A172 (cell line): ENCODE data around the gene LIMS1. TPM values are rescaled to one million over a fixed set of nuclear protein-coding genes. Genes with fewer than 3 reads are reported as not detected.

Experiments used
- DNase-seq: peaks from one replicate; pipeline ENCODE4 v3.0.0-alpha.2; 2015; ENCODE audit warnings: low spot score
- total RNA-seq: library from RNA; depleted of rRNA; stranded (reverse); fragments of >200 nt; shearing (Covaris generic); gene quantifications from 2 replicates; pipeline ENCODE4 v1.2.3, GENCODE V29; 2014

Gene LIMS1
- total RNA-seq, 1 experiment from 2014 or later = 53.8 TPM

DNA sequence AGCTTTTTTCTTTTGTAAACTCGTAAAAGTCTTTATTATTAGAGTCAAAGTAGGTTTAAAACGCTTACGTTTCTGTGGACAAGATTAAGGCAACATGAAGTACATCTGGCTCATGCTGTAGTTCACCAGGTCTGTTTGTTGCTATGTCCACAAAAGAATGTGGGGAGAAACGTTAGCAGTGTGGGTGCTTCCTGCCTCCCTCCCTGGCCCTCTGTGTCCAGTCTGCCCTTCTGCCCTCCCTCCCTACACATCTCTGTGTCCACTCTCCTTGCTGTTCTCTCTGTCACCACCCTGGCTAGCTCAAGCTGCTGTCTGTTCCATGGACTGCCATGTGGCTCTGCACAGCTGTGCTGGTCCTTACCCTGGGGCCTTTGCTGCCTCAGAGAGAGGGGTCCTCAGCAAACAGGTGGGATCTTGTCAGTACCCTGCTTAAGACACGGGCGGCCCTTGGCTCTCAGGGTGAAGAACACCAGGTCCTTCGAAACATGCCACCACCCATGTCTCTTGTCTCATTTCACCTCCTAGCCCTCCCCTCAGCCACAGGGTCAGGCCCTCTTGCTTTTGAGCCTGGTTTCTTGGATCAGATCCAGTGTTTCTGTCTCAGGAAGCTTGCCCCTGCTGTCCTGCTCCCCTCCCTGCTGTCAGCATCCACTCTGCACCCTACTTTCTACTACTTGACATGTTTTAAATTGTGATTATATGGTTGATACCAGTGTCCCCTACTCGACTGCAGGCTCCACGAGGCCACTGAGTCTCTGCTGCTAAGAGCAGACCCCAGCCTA, 79.2 kb downstream of the LIMS1 start:
- no peak for DNase-seq

DNA sequence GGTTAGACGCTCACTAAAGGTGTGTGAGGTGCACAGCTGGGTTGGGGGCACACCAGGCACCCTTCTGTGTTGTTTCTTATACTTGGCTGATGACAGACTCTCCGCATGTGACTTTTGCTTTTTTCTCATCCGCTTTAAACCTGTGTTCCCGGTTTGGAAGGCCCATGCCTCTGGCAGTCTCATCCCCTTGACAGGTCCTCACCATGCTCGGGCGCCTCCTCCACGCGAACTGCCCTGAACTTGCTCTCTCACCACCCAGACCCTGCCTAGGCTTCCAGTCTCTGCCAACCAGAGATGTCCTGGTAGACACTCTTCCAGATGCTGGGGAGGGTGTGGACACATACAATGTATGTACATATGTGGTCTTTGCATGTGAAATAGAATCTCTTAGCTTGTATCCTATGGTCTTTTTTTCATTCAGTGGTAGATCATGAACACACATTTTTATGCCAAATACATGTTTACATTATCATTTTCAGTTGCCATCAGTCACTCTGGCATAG, 79.8 kb downstream of the LIMS1 start:
- no peak for DNase-seq

DNA sequence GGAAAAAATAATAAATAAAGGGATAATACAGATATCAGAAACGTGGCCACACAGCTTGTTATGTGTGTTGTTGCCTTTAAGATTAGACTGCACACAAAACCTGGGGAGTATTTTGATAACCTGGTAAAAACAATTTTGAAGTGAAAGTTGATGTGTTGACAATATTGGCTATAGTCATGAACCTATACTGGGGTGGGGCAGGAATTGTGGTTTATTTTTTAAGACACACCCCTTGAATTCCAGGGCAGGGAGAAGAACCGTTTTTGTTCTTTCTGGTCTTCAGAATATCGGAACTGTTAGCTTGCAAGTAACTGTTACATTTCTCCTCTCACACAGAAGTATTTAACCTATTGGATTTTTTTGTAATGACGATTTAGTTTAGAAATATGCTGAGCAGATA, 80.4 kb downstream of the LIMS1 start:
- DNase-seq = no peak

DNA sequence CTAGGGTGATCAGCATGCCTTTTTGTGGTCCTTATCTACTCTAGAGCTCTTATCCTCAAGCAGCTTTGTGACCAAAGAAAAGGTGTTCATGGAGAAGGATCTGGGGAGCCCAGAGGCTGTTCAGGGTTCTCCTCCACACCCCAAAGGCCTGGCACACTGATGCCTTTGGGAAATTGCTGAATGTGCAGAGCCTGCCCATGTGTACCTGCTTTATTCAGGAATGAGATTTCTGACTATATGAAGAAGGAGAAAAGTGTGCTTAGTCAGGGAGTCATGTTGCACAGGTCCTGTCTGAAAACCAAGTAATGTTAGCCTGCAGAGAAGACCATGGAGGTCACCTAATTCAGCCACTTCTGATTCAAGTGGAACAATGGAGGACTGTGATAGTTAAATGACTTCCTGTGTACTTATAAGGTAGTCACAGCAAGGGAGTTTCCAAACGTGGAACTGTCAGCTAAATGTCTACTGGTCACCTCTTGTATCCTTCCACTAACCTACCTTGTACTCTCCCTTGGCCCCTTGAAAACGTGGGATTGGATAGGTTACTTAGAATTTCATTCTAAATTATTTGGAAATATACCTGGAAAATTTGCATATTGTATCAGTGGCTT, 81.3 kb downstream of the LIMS1 start:
- DNase-seq = no peak

DNA sequence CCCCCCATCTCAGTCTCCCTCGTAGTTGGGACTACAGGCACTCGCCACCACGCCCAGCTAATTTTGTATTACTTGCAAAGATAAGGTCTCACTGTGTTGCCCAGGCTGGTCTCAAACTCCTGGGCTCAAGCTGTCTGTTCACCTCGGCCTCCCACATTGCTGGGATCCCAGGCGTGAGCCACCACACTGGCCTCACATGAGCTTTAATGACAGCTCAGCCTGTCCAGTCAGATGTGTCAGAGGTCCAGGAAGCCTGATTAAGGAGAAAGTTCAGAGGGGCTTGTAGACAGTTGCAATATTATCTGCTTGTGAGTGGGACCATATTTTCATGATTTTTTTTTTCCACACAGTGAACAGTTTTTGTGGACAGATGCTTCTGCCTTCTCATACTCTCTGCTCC, 82.0 kb downstream of the LIMS1 start:
- no peak for DNase-seq

DNA sequence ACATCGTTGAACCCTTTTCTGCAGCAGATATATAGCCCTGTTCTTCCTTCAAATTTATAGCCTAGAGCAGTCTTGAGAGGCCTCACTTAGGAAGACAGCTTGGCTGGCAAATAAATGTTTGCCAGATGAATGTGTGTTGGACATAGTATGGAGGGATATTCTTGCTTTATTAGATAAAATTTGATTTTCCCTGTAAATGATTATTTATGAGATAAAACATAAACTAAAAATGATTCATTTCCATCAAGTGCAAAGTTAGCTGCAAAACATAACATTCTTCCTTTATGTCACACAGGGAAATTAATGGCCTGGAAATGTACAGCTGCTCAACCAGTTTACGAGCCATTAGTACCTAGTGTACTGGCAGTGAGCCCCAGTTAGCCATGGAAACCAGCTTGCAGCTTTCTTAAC, 82.5 kb downstream of the LIMS1 start:
- peak; percentile 62 for DNase-seq

DNA sequence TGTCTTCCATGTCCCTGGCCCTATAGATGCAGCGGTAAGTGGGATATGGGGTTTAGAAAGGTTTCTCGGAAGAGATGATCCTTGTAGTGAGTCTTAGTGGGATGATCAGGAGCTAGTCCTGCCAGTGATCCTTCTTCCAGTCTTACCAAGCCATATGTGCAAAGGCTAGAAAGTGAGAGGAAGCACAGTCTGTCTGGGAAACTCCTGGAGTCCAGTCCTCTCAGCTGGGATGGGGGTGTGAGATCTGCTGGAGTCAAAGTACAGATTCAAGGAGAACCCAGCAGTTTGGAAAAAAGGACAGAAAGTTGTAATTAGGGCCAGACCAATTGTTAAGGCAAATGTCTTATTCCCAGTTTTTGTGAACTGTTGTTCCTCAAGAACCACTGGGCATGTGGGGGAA, 83.3 kb downstream of the LIMS1 start:
- DNase-seq = no peak

DNA sequence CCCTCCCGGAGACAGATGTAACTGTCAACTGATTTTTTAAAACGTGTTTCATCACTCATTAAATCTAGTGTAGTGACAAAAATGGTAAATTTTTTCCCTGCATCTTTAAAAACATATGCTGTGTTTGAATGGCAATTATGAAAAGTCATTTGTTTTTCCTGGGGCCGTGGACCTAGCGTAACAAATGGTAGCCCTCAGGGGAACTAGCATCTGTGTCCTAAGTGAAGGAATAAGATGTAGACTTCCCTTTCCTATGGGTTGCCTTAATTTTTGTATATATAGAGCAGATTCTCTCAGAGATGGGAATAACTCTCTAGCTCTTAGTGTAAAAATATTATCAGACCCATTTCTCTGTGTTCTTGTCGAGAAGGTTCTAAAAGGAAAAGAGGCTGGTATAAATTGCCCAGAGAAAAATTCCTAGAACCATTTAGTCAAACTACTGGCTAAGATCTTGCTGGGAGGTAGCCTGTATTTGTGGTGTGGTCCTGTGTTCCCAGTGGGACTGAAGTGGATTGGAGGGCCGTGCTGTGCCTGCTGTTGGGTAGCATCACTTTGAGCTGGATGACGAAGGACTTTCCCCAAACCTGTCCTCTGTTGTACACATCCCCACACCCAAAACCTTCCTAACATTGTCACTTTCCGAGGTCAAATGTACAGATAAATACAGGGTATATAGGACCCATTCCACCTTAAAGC, 85.8 kb downstream of the LIMS1 start:
- no peak for DNase-seq

DNA sequence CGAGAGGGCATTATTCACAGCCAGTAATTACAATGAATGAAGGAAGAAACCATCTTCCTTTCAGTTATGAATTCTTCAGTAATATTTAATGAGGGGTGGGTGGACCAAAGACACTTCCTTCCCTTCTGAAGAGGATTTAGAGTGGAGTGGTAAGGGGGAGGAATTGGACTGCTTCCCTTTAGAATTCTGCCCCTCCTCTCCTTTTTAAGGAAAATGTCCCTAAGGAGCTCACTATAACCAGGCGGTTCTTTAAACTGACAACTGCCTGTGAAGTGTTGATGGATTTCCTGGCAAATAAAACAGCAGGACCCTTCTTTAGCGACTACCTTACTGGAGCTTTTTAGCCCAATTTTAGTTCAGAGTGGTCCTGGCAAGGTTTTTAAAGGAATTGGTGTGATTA, 86.4 kb downstream of the LIMS1 start:
- DNase-seq = no peak

DNA sequence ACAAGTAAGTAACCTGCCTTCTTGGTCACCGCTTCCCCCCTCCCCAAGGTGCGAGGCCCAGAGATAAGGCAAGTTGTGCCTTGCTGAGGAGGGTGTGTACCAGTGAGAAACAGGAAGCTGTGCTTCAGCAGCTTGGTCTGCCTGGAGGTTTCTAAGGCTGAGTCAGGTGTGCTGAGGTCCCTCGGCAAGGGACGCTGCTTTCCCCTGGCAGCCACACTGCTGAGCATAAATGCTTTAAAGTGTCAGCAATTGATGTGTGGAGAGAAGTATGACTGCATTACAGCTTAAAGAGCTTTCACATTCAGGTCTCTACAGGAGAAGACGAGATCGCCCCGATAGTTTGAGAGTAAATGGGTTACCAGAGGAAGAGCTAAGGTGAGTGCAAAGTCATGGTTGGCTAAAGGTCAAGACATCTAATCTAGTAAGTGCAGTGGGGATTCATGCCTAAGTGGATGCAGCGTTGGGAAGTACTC, 86.9 kb downstream of the LIMS1 start:
- DNase-seq = peak; percentile 86

DNA sequence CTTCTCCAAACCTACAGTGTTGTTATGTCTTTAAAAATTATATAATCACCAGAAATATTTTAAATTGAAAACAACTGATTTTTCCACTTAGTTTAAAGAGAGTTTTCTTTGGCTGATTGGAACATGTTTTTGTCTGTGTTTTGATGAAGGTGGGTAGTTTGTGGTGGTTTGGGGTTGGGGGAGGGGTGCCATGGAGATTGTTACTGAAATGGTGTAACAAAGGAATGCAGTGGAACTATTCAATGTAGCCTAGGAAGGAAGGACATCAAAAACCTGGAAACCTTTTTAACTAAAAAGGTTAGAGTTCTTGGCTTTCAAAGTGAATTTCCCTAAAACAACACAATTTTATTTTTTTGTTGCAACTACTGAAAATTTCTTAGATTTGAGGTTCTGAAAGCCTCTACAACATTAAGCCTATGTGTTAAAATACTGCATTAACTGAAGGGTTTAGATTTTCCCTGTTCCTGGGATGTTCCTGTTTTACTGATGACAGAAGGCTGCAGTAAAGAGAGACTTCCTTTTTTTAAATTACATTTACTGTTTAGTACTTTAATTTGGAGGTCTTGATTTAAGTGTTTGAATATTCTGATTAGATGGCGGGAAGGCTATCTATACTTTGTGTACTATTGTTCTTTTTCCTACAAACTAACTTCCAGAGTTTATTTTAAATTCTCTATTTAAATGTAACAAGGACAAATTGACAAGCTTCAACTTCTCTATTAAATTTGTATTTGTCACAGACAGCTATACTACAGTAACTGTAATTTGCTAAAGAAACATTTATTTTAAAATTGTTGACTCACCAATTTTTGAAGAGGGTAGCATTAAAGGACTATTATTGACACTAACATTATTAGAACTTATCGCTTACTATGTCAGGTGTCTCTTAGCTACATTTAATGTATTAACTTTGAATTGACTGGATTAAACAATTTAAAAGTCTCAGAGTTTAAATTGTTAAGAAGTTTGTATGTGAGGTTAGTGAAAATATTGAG, 87.7 kb downstream of the LIMS1 start:
- no peak for DNase-seq

DNA sequence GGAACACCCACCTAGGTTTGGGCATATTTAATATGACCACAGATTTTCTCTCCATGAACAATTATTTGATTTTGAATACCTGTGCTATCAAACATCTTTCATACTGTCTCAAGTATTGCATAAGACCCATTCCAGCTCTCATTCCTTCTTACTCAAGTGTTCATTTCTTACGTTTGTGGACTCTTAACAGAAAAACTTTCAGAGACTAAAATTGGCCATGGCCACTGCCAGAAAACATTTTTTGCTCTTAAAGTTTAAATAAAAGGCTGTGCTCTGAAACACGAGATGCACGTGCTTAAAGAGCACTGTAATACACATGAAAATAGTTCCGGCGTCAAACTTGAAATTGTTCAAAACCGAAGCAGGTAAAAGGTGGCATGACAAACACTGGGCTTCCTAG, 89.3 kb downstream of the LIMS1 start:
- DNase-seq = no peak

DNA sequence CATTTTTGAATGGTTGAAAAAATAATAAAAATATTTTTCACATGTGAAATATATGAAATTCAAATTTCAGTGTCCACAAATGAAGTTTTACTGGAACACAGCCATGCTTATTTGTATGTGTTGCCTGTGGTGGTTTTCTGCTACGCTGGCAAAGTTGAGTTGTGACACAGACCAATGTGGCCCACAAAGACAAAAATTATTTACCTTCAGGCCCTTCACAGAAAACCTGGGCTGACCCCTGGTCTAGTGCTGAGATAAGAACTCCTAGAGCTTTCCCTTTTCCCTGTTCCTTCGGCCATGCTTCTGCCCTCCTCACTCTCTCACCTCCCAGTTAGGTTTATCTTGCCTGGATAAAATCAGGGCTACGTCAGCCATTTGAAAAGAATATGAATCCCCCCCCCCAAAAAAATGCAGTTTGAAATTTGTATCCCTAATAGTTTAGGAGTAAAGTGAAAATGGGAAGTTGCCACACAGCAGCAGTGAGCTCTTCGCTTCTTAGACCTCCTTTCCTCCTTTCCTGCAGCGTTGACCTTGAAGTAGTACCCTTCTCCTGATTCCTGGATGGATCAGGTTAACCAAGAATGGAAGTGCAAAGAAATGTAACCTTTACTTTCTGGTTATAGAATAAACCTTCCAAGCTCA, 91.0 kb downstream of the LIMS1 start:
- DNase-seq = no peak

DNA sequence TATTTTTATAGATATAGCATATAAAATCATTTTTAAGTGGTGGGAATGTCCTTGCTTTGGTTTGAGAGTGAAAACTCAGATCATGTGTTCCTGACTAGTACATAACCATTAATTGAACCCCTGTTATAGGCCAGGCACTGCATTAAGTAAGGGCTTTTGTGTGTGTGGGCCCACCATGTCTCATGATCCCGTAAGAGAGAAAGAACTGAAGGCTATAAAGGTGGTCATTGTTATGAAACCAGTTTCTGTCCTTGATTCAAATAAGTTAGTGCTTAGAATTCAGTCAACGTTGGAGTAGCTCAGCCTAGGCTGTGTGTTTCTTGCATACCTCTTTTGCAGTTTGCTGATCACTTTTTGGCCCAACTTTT, 91.5 kb downstream of the LIMS1 start:
- DNase-seq = no peak

DNA sequence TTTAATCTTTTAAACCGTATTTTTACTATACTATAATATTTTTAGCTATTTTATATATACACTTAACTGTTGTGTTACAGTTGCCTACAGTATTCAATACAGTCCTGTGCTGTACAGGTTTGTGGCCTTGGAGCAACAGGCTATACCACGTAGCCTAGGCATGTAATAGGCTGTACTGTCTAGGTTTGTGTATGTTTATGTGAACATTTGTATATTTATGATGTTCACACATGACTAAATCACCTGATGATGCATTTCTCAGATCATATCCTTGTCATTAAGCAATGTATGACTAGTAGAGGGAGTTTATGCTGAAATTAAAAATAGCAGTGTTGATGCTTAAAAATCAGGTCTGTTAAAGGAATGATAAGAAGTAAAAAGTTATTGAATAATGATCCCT, 92.7 kb downstream of the LIMS1 start:
- no peak for DNase-seq

DNA sequence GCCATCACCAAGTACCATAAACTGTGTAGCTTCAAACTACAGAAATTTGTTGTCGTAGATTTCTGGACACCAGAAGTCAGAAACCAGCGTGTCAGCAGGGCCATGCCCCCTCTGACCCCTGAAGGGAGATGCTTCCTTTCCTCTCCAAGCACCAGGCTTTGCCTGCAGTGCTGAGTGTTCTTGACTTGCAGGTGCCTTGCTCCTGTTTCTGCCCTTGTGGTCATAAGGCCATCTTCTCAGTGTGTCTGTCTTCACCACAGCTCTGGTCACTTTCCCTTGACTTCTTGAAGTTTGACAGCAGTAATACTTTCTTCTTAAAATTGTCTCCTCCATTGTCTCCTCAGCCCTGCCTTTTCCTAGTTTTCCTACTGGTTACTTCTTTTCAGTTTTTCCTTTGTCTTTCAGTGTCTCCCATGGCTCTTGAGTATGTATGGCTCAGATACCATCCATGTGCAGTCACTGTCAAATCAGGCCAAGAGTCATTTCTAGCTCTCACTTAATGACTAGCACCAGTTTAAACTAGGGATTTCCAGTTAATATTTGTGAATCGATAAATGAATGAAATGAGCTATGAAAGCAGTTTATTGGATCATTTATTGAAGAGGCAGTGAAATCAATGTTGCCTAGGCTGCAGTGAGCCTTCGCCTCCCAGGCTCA, 93.8 kb downstream of the LIMS1 start:
- no peak for DNase-seq

DNA sequence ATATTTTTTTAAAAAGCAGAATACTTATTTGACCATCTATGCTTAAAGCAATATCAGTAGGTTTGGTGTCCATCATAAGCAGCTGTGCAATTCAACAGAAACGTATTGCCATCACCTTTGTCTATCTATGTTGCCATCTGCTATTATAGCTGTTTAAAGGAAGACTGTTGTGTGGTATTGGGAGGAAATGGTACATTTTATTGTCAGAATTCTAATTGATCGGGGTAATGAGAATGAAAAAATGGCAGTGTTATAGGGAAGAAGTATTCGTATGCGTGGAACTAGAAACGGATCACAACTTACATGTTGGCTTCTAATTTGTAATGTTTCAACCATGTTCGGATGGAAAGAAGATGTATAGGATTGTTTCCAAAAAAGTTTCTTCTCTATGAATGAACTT, 94.7 kb downstream of the LIMS1 start:
- DNase-seq = no peak

DNA sequence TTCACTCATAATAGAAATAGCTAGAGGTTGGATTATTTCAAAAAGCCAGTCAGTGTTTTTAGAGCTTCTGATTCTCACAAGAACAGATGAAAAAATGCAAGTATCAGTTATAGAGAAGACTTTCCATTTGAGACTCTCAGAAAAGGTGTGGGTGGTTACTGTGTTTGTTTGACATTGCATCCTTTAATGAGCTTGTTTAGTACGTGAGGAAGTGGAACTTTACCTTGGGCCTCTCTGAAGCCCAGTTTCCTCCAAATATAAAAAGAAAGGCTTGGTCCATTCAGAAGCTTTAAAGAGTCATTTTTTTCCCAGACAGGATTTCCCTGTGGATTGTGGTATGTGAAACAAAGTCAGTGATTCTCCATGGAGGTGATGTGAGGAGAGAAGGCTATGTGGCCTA, 95.1 kb downstream of the LIMS1 start:
- DNase-seq = no peak

DNA sequence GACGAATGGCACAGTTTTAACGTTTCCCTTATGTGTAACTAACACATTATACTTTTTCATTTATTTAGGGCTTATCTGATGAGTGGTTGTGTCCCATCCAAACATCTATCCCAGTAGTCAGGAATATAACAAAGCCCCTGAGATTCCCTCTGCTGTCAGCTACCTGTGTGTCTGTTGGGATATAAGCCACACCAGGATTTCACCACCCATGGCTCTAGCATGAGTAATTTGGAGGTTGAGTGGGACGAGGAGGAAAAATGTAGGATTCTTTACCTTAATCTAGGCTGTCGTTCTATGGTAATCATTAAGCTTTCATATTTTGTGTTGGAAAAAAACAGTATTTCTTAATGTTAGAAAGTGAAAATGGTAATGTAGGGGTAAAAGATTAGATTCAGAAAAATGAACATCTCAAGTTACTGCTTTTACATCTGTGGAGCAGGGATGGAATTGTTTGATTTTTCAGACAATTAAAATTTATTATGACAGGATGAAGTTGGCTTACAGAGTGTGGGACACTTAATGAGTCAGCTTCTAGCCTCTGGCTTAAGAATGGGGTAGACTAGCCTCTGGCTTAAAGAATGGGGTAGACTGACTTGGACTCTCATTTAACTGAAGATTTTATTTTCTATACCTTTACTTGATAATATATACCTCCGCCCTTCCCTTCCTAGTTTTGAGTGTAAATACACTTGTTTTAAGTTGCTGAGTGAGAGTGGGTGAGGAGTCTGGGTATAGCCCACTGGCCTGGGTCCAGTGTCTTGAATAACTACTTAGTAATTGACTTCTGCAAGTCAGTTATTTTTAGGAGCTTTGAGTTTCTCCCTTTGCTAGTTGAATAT, 96.5 kb downstream of the LIMS1 start:
- peak; percentile 44 for DNase-seq
